OCI-LY1 (cell line): ENCODE data around the gene GPRC5C.

ENCODE experiments used
- EZH2 ChIP-seq: fragments of 200-600 bp; sonication (generic), shearing (Covaris generic); IDR thresholded peaks from 2 replicates; pipeline ENCODE4 v1.8.0; 2017; ENCODE audit warnings: borderline replicate concordance, mixed run types, mild to moderate bottlenecking, antibody characterized with exemption, low read length, moderate library complexity, mixed read lengths
- TF ChIP-seq, protein P1 (sequence below): fragments of 200-600 bp; sonication (generic), shearing (Covaris generic); IDR thresholded peaks from 2 replicates; pipeline ENCODE4 v1.5.1; 2017; ENCODE audit warnings: mild to moderate bottlenecking, antibody characterized with exemption, low read length, moderate library complexity, mixed read lengths

GRCh38 chr17:74457146-74457819 lies 25.4 kb downstream of the GPRC5C start:
- TF ChIP-seq, protein P1, sequence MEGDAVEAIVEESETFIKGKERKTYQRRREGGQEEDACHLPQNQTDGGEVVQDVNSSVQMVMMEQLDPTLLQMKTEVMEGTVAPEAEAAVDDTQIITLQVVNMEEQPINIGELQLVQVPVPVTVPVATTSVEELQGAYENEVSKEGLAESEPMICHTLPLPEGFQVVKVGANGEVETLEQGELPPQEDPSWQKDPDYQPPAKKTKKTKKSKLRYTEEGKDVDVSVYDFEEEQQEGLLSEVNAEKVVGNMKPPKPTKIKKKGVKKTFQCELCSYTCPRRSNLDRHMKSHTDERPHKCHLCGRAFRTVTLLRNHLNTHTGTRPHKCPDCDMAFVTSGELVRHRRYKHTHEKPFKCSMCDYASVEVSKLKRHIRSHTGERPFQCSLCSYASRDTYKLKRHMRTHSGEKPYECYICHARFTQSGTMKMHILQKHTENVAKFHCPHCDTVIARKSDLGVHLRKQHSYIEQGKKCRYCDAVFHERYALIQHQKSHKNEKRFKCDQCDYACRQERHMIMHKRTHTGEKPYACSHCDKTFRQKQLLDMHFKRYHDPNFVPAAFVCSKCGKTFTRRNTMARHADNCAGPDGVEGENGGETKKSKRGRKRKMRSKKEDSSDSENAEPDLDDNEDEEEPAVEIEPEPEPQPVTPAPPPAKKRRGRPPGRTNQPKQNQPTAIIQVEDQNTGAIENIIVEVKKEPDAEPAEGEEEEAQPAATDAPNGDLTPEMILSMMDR = peak; percentile 94
- no peak for TF ChIP-seq EZH2
